IPS DF 4.7 (cell line): ENCODE results near the gene RPS6KB1.
"Not testable (repeated sequence)": the region's sequence is repeated elsewhere in the genome, so short reads cannot be mapped to it uniquely, and the experiment has no call there.

Source experiments
- DNase-seq: peaks from one replicate; pipeline ENCODE4 v3.0.0-alpha.2; 2013; ENCODE audit warnings: low spot score; ENCODE audit errors: extremely low read depth

Gene RPS6KB1

GRCh38 chr17:59870482-59870881 lies 22.4 kb upstream of the RPS6KB1 start:
- DNase-seq, result no peak

- no peak for DNase-seq
Measured at GRCh38 chr17:59872351-59872750, 20.6 kb upstream of the RPS6KB1 start.

- DNase-seq, result not testable (repeated sequence)
Measured at GRCh38 chr17:59873414-59873813, 19.5 kb upstream of the RPS6KB1 start.

GRCh38 chr17:59874376-59874775 lies 18.5 kb upstream of the RPS6KB1 start:
- no peak for DNase-seq

- DNase-seq, result no peak
Measured at GRCh38 chr17:59876107-59876506, 16.8 kb upstream of the RPS6KB1 start.

- DNase-seq, result no peak
Measured at GRCh38 chr17:59877965-59878364, 15.0 kb upstream of the RPS6KB1 start.

- DNase-seq, result no peak
Measured at GRCh38 chr17:59878624-59879023, 14.3 kb upstream of the RPS6KB1 start.

GRCh38 chr17:59884861-59885260 lies 8.1 kb upstream of the RPS6KB1 start:
- DNase-seq, result no peak

GRCh38 chr17:59888145-59888750 lies 4.7 kb upstream of the RPS6KB1 start:
- DNase-seq, result no peak

GRCh38 chr17:59890720-59891119 lies 2.2 kb upstream of the RPS6KB1 start:
- DNase-seq, result no peak

- no peak for DNase-seq
Measured at GRCh38 chr17:59892251-59892923, 534 bp upstream of the RPS6KB1 start.

- no peak for DNase-seq
Measured at GRCh38 chr17:59893676-59894100, 767 bp downstream of the RPS6KB1 start.

- DNase-seq, result no peak
Measured at GRCh38 chr17:59897090-59897489, 4.2 kb downstream of the RPS6KB1 start.

GRCh38 chr17:59899099-59899498 lies 6.2 kb downstream of the RPS6KB1 start:
- no peak for DNase-seq

- DNase-seq, result no peak
Measured at GRCh38 chr17:59901604-59902003, 8.7 kb downstream of the RPS6KB1 start.

GRCh38 chr17:59903455-59903854 lies 10.5 kb downstream of the RPS6KB1 start:
- no peak for DNase-seq

GRCh38 chr17:59907467-59907866 lies 14.5 kb downstream of the RPS6KB1 start:
- no peak for DNase-seq

GRCh38 chr17:59914274-59914854 lies 21.4 kb downstream of the RPS6KB1 start:
- DNase-seq, result no peak

GRCh38 chr17:59916446-59916845 lies 23.5 kb downstream of the RPS6KB1 start:
- no peak for DNase-seq

- not testable (repeated sequence) for DNase-seq
Measured at GRCh38 chr17:59920637-59921036, 27.7 kb downstream of the RPS6KB1 start.

- not testable (repeated sequence) for DNase-seq
Measured at GRCh38 chr17:59930121-59930520, 37.2 kb downstream of the RPS6KB1 start.

GRCh38 chr17:59930768-59931167 lies 37.8 kb downstream of the RPS6KB1 start:
- DNase-seq, result not testable (repeated sequence)

GRCh38 chr17:59933317-59933716 lies 40.4 kb downstream of the RPS6KB1 start:
- DNase-seq, result not testable (repeated sequence)
